HG03196 (cell line): ENCODE results near the gene LRRC28.

ENCODE experiments used
- ATAC-seq: cut with Tn5 transposase; IDR thresholded peaks from one replicate; pipeline ENCODE4 v1.9.1; 2021; ENCODE audit not compliant: unreplicated experiment

The LRRC28 gene

DNA sequence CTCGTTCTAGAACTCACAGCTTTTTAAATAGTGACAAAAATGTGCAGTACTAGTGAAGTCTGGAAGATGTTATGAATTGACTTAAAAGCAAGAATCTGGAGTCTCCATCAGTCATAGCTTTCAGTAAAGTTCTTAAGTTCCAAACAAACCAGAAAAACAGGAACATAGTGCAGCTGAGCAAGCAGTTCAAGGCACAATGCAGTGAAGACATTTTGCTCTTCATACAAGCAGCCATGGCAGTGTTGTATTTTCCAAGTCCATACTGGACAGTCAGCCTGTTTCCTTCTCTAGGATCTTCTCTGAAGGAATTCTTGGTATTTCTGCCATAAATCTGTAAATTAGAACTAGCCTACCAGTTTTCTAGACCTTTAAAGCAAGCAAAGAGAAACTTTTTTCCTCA lies 90.5 kb downstream of the LRRC28 start:
- no peak for ATAC-seq

DNA sequence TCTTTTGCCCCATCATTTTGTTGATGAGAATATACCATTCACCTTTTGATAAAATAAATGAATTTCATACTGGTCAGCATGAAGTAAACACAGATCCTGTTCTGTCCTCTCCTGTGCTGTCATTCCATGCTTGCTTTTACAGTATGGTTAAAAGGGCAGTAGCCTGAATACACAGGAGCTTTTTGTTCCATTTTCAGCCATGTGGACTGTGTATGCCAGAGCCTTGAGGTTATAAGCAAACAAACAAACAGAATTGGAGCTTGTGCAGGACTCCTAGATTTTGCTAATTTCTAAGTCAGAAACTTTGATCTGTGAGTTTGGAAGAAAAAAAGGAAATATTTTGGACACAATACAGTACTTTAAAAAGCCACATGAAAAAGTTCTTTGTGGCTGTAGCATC lies 91.9 kb downstream of the LRRC28 start:
- no peak for ATAC-seq

DNA sequence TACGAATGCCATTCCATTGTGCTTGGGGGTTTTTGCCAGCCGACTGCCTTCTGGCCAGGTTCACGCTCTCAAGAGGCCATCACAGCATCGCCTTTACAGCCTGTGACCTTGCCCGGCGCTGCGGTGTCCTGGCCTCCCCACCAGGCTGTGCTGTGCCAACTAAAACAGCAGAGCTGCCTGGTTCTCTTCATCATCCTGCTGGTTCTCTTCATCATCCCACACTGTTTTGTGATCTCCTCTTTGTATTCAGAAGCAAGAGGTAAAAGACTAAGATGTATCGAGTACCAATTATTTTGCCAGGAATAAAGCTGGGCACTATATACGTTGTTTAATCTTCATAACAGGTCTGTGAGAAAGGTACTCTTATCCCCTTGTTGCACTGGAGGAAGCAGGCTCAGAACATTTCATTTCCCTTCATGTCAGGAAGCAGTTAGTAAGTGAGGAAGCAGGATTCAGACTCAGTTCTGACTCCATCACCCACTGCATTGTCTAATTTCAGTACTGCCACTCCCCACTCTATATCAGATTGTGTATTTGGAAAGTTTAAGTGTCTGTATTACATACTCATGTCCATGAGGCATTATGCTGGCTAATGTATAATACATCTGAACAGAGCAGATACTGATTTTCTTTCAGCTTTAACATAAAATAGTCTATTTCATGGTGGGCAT lies 92.7 kb downstream of the LRRC28 start:
- ATAC-seq: no peak

DNA sequence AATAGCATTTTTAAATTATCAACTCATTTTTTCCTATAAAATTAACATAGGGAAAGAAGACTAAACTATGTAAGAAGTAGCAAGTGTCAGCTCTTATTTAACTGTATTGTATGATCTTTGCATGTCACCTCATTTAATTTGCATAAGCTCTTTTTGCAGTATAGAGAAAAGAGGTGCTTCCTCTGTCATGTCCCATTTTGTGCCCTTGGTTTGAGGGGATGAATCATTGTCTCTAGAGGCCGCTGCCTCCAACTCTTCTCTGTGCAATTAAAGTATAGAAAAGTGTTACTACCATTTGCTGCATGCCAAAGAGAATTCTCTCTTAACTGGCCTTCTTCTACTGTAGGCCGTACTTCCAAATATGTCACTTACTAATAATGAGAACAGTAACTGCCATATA lies 93.4 kb downstream of the LRRC28 start:
- no peak for ATAC-seq

- no peak for ATAC-seq
These were observed 94.0 kb downstream of the LRRC28 start for GRCh38 chr15:99345242-99345641.

DNA sequence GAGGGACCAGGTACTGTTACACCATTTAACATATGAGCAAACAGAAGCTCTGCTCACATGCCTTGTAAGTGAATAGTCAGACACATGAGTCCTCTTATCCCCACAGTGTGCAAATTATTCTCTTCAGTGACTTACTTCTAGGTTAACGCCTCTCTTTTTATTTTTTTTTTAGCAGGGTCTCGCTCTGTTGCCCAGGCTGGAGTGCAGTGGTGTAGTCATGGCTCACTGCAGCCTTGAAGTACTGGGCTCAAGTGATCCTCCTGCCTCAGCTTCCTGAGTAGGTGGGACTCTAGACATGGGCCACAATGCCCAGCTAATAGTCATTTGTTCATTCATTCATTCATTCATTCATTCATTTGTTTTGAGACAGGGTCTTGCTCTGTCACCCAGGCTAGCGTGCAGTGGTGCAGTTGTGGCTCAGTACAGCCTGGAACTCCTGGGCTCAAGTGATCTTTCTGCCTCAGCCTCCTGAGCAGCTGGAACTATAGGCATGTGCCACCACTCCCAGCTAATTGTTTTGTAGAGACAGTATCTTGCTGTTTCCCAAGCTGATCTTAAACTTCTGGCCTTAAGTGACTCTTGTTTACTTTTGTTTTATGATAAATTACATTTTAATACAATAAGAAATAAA lies 94.7 kb downstream of the LRRC28 start:
- no peak for ATAC-seq

- ATAC-seq: no peak
These were observed 96.3 kb downstream of the LRRC28 start for GRCh38 chr15:99347574-99347973.

GRCh38 chr15:99348412-99348811 lies 97.1 kb downstream of the LRRC28 start:
- no peak for ATAC-seq

DNA sequence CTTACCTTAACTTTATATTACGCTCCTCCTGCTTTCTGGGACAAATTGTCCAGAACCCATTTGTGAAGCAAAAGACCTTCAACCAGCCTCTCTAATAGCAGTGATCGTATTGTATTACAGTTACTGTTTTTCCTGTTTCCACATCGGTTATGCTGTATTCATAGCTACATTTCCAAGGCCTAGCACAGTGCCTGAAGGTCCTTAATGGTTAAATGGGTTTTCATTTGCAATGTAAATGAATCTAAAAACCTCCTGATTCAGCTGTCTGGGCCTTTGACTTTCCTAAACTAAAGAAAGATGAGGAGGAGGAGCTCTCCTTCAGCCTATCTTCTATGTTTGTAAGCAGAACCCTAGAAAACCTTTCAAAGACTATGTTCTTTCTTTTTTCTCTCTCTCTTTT lies 99.1 kb downstream of the LRRC28 start:
- no peak for ATAC-seq

GRCh38 chr15:99359769-99360168 lies 108.5 kb downstream of the LRRC28 start:
- no peak for ATAC-seq

DNA sequence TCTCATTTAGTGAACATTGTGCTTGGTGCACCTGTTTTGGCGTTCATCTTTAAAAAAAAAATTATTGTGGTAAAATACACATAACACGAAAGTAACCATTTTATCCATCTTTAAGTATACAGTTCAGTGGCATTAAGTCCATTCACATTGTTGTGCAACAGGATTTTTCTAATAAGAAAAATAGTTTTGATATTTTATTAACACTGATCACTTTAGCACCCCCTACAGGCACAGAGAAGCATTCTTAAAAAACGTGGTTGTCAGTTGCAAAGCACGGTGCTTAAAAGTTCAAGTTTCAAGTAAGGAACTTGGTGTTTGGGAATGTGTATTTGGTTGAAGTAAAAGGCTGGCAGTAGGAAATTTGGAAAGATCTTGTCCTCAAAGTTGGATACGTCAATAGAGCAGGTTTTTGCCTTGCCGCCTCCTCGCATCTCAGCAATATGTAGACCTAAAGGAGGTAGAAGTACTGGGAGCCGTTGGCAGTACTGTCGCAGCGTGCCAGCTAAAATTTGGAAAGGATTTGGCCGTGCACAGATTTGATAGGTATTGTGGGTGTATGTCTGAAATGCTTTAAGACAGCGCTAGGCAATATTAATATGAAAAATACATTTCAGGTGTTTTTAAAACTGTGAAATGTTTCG lies 110.4 kb downstream of the LRRC28 start:
- no peak for ATAC-seq

DNA sequence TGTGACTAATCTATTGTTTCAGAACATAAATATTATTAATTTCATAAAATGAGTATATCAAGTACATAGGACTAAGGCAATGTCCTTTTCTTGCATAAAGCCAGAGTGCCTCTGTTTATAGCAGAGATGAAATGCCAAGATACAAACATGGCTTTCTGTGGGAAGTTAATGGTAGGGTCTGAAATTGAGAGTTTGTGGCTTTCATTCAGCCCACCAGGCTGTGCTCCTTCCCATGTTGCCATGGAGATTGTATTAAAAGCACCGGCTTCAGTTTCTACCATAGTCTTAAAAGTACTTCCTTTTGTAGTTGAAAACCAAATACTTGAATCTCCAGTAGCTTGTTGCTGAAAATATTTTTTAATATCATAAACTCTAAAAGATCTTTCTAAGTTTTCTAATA lies 114.0 kb downstream of the LRRC28 start:
- ATAC-seq: no peak

GRCh38 chr15:99366013-99366412 lies 114.7 kb downstream of the LRRC28 start:
- no peak for ATAC-seq

- no peak for ATAC-seq
These were observed 117.5 kb downstream of the LRRC28 start for GRCh38 chr15:99368743-99369142.

DNA sequence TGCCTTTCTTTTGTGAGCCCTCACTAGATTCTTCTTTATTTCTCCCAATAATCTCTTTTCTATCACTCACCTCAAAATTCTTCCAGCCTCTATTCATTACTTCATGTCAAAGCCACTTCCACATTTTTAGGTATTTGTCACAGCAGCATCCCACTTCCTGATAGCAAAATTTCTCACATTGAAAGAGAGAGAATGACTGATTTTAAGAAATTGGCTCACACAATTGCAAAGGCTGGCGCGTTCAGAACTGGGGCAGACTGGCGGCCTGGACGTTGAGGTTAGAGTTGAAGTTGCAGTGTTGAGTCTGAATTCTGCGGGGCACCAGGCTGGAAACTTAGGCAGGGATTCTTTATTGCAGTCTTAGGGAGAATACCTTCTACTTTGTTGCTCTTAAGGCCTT lies 117.9 kb downstream of the LRRC28 start:
- ATAC-seq: no peak

DNA sequence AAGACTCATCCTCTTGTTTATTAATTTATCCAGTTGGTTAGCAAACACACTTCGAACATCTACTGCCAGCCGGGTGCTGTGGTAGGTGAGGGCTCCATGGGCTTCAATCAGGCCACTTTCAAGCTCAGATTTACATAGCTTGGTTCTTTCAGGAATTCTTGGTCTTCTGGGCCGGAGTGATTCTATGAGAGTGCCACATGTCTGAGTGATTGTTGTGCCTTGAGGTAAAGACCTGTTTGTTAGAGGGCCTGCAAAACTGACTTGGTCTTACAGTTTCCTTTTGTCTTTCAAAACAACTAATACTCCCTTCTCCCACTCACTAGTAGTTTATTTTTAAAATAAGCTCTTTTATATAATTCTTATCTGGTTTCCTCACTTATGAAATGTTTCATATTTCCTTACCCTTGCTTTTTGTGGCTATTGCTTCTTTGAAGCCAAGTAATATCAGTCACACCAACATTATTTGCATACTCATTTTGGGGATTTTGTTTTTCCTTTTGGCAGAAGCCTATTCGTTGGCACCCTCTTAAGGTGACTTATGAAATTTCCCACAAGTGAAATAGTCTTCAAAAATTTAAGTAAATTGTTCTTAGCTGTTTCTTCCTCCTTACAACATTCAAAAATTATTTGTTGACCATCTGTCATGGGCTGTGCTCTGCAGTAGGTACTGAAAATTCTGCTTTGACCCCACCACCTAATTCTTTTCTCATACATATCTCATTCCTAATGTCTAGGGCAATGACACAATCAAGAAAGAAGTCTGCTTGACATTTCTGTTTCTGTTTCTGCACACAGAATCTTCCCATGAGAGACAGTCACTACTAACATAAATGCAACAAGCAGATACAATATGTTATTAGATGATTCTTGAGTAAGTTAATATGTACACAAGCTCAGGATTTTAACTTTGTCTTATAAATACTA lies 120.2 kb downstream of the LRRC28 start:
- ATAC-seq: peak; percentile 76

DNA sequence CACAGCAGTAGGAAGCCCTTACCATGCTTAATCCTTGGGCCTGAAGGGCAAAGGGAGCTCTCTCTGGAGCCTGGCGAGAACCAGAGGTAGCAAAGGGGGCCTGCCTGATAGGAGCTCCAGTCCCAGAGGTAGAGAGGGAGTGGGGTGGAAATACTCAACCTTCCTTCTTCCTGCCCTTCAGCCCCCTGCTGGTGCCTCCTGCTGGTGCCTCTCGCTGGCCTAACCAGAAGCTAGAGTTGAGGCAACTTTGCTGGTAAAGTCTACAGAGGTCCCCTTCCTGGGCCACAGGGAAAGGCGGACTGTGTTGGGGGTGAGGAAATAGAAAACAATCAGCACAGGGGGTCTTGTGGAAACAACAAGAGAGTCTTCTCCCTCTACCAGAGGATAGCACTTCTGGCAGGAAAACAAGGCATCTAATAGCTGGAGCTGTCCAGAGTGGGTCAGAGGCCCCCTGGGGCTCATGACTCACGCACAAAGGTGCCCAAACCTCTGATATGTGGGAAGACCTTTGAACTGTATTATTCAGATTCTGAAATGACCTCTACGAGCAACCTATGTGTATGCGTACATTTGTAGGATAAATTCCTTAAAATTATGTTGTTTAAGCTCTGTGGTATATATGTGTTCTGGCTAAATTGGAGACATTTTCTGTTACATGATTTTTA lies 133.9 kb downstream of the LRRC28 start:
- no peak for ATAC-seq

GRCh38 chr15:99385865-99386264 lies 134.6 kb downstream of the LRRC28 start:
- ATAC-seq: no peak

GRCh38 chr15:99386391-99386790 lies 135.1 kb downstream of the LRRC28 start:
- ATAC-seq: no peak

GRCh38 chr15:99387421-99388168 lies 136.3 kb downstream of the LRRC28 start:
- ATAC-seq: no peak
